Neutrophil (primary cell): ENCODE measurements around the gene TVP23C.

Source experiments
- H3K27ac ChIP-seq: fragments of 200-600 bp; sonication (generic); 2 replicates; pipeline ENCODE4 v1.5.1; 2016; ENCODE audit warnings: mild to moderate bottlenecking, moderate library complexity
- H3K27me3 ChIP-seq: fragments of 200-600 bp; sonication (generic); 2 replicates; pipeline ENCODE4 v1.6.0; 2016; ENCODE audit warnings: mild to moderate bottlenecking
- H3K36me3 ChIP-seq: fragments of 200-600 bp; sonication (generic); 2 replicates; pipeline ENCODE4 v1.5.1; 2017
- H3K4me1 ChIP-seq, 2 experiments: fragments of 200-600 bp in 1 of 2; sonication (generic) in 1 of 2; 1 replicate in 1 of 2; 2 replicates in 1 of 2; pipeline versions ENCODE4 v1.5.1 to v1.6.1; 2013 to 2016; ENCODE audit warnings: low read depth in 1 of 2, low read length in 1 of 2, mild to moderate bottlenecking in 1 of 2, moderate library complexity in 1 of 2; ENCODE audit not compliant: control insufficient read depth in 1 of 2, insufficient read depth in 1 of 2
- H3K4me3 ChIP-seq, 2 experiments: fragments of 200-600 bp in 1 of 2; sonication (generic) in 1 of 2; 1 replicate in 1 of 2; 2 replicates in 1 of 2; pipeline ENCODE4 v1.5.1; 2013 to 2016; ENCODE audit warnings: low read depth in 1 of 2, low read length in 1 of 2, mild to moderate bottlenecking in 1 of 2, moderate library complexity in 1 of 2
- H3K9me3 ChIP-seq: fragments of 200-600 bp; sonication (generic); 2 replicates; pipeline ENCODE4 v1.5.1; 2016
- TF ChIP-seq, protein P1 (sequence below): fragments of 200-600 bp; sonication (generic); IDR thresholded peaks from 2 replicates; pipeline ENCODE4 v1.5.1; 2016; ENCODE audit warnings: antibody characterized with exemption

Gene TVP23C

GRCh38 chr17:15465045-15465701, 98.1 kb downstream of the TVP23C start:
- H3K4me1 ChIP-seq: no peaks in the 10 kb centered on the region
- no peak overlapping the region for H3K27ac ChIP-seq
- H3K4me3 ChIP-seq: no peak overlapping the region
- H3K36me3 ChIP-seq: no peaks in the 10 kb centered on the region
- H3K27me3 ChIP-seq: no peaks in the 10 kb centered on the region
- H3K9me3 ChIP-seq: no peaks in the 10 kb centered on the region
- TF ChIP-seq, protein P1, sequence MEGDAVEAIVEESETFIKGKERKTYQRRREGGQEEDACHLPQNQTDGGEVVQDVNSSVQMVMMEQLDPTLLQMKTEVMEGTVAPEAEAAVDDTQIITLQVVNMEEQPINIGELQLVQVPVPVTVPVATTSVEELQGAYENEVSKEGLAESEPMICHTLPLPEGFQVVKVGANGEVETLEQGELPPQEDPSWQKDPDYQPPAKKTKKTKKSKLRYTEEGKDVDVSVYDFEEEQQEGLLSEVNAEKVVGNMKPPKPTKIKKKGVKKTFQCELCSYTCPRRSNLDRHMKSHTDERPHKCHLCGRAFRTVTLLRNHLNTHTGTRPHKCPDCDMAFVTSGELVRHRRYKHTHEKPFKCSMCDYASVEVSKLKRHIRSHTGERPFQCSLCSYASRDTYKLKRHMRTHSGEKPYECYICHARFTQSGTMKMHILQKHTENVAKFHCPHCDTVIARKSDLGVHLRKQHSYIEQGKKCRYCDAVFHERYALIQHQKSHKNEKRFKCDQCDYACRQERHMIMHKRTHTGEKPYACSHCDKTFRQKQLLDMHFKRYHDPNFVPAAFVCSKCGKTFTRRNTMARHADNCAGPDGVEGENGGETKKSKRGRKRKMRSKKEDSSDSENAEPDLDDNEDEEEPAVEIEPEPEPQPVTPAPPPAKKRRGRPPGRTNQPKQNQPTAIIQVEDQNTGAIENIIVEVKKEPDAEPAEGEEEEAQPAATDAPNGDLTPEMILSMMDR: no peak

DNA sequence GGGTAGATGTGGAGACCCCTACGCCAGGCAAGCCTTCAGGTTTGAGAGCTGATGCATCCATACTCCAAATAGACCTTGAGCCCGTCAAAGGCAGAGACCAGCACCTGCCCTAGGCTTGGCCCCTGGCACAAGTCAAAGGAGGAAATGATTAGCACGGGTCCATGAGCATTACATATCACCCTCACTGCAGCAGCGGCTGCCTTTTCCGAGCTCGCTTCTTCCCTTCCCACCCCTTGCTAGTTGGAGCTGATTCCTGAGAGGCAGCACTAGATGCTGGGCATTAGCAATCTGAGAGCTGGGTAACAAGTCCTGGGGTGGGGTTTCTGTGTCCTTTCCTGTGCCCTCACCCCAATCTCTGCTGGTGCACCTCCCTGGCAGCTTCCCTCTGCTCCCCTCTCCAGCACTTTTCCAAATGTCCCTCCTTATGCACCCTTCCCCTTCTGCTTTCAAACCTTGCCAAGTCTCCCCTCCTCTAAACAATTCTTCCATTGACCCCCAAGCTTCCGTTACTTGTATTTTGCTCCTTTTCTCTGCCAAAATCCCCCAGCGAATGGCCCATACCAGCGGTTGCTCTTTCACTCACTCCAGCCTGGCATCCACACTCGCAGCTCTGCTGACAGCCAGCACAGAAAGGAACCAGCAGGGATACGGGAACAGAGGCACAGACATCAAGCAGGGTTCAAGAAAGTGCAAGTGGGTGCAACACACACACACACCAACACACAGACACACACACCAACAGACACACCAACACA, 98.9 kb downstream of the TVP23C start:
- H3K27ac ChIP-seq: no peak overlapping the region
- no peaks in the 10 kb centered on the region for H3K9me3 ChIP-seq
- TF ChIP-seq, protein P1: no peak
- H3K4me3 ChIP-seq: no peak overlapping the region
- no peaks in the 10 kb centered on the region for H3K36me3 ChIP-seq
- no peaks in the 10 kb centered on the region for H3K4me1 ChIP-seq
- no peaks in the 10 kb centered on the region for H3K27me3 ChIP-seq

DNA sequence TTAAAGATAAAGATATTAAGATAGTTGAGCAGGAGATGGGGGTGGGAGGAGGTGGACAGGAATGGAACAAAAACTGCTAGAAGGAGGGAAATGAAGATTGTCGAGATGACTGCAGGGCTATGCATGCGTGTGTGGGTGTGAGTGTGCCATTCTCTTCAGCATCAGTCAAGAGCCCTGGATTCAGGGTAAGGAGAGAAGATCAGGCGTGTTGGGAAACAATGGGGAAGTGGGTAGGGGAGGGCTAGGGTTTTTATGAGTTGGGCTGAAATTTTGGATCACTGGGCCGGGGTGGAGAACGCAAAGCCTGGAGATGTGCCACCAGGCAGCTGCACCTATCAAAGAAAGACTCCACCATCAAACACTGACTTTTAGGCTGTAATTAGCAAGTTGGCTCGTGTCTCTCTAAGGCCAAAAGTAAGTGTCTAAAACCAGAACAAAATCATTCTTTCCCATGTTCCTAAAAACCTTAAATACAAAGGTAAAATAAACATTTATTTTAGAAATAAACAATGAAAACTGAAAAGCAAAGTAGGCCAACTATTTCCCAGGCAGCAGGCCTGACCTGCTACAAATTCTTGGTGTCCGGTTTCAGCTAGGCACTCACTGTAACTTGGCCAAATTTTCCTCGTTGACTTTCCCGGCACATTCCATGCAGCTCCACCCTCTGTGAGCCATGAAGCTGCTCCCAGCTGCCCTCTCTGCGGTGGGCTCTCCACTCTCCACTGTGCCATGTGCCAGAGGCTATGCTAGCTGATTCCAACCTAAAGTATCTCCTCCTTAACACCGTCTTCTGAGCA, 100.1 kb downstream of the TVP23C start:
- Histone ChIP-seq H3K36me3 (no peaks in the 10 kb centered on the region), H3K4me3 (no peak overlapping the region), H3K27ac (no peak overlapping the region), H3K27me3 (no peaks in the 10 kb centered on the region), H3K9me3 (no peaks in the 10 kb centered on the region), H3K4me1 (no peaks in the 10 kb centered on the region)
- TF ChIP-seq, protein P1: no peak

DNA sequence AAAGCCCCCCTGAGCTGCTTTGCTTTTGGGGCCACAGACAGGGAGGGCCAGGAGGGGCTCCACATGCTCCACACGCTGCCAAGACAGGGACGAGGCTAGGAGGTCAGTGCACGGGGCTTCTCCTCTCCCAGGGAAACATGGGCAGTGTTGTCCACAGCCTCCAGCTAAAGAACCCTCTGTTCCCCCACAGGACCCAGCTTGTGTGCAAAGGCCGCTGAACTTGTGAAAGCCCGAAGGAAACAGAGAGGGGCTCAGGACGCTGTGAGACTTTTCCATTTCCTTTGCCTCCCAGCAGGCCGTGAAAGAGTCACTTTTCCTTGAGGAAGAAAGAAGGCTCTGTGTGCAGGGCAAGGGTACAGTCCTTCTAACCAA, 105.6 kb downstream of the TVP23C start:
- H3K4me3 ChIP-seq: no peak overlapping the region
- H3K36me3 ChIP-seq: no peaks in the 10 kb centered on the region
- H3K9me3 ChIP-seq: no peaks in the 10 kb centered on the region
- no peak overlapping the region for H3K27ac ChIP-seq
- TF ChIP-seq, protein P1: no peak
- H3K27me3 ChIP-seq: no peaks in the 10 kb centered on the region
- no peaks in the 10 kb centered on the region for H3K4me1 ChIP-seq

- H3K9me3 ChIP-seq: no peaks in the 10 kb centered on the region
- no peaks in the 10 kb centered on the region for H3K36me3 ChIP-seq
- no peaks in the 10 kb centered on the region for H3K4me1 ChIP-seq
- no peak overlapping the region for H3K4me3 ChIP-seq
- TF ChIP-seq, protein P1: no peak
- H3K27ac ChIP-seq: no peak overlapping the region
- H3K27me3 ChIP-seq: no peaks in the 10 kb centered on the region
These were observed 106.1 kb downstream of the TVP23C start for GRCh38 chr17:15456972-15457722.
